WTC11 (cell line): ENCODE measurements around the gene AP1G1. TPM values are rescaled to one million over a fixed set of nuclear protein-coding genes. Genes with fewer than 3 reads are reported as not detected.
"Not testable (repeated sequence)": the region's sequence is repeated elsewhere in the genome, so short reads cannot be mapped to it uniquely, and the experiment has no call there.

Experiments used
- ATAC-seq: fragments of 200-7000 bp; cut with Tn5 transposase; 2 replicates; pipeline ENCODE4 v1.10.0; 2021; ENCODE audit warnings: mild to moderate bottlenecking, moderate library complexity
- CTCF ChIA-PET: fragments of 300-600 bp; sonication (Branson Sonifier 250); formaldehyde crosslinking; loops from one replicate; lab custom pipeline; 2021; ENCODE audit warnings: antibody characterized with exemption; lab: Charles Lee
- POLR2A ChIA-PET: fragments of 350-600 bp; sonication (Branson Sonifier 250); formaldehyde crosslinking; loops from one replicate; lab custom pipeline; 2021; ENCODE audit warnings: antibody characterized with exemption; lab: Charles Lee
- DNase-seq: peaks from one replicate; pipeline ENCODE4 v3.0.0; 2021; ENCODE audit warnings: low spot score
- H3K27ac Mint-ChIP-seq: 2 replicates; pipeline ENCODE4 v1.8.0; 2021; ENCODE audit warnings: mixed read lengths
- H3K27me3 Mint-ChIP-seq: 2 replicates; pipeline ENCODE4 v1.8.0; 2021; ENCODE audit warnings: low read depth, mild to moderate bottlenecking, moderate library complexity, mixed read lengths
- H3K36me3 Mint-ChIP-seq: 2 replicates; pipeline ENCODE4 v1.8.0; 2021; ENCODE audit warnings: mixed read lengths
- H3K4me1 Mint-ChIP-seq: 2 replicates; pipeline ENCODE4 v1.8.0; 2022; ENCODE audit warnings: mixed read lengths
- H3K4me3 Mint-ChIP-seq: 2 replicates; pipeline ENCODE4 v1.8.0; 2021; ENCODE audit warnings: mild to moderate bottlenecking, moderate library complexity, mixed read lengths
- H3K9me3 Mint-ChIP-seq: 2 replicates; pipeline ENCODE4 v1.8.0; 2021; ENCODE audit warnings: mixed read lengths
- ATF1 ChIP-seq: sonication (generic); formaldehyde crosslinking; IDR thresholded peaks from 2 replicates; pipeline ENCODE4 v1.8.1; 2023; ENCODE audit warnings: mild to moderate bottlenecking, moderate library complexity, missing genetic modification reagents
- CBFB ChIP-seq: sonication (generic); formaldehyde crosslinking; IDR thresholded peaks from 2 replicates; pipeline ENCODE4 v1.8.1; 2022; ENCODE audit warnings: mild to moderate bottlenecking, low read depth, missing genetic modification reagents
- ERG ChIP-seq: fragments of 250-450 bp; sonication (Bioruptor Pico); IDR thresholded peaks from 2 replicates; pipeline ENCODE4 v1.8.0; 2021; ENCODE audit warnings: mild to moderate bottlenecking
- FOXJ3 ChIP-seq: sonication (generic); formaldehyde crosslinking; IDR thresholded peaks from 2 replicates; pipeline ENCODE4 v1.9.0; 2021; ENCODE audit warnings: missing genetic modification reagents, mild to moderate bottlenecking, borderline replicate concordance
- GTF2I ChIP-seq: fragments of 250-450 bp; sonication (Bioruptor Pico); conservative IDR thresholded peaks from 2 replicates; pipeline ENCODE4 v1.4.0; 2021; ENCODE audit warnings: mild to moderate bottlenecking
- KAT7 ChIP-seq: sonication (generic); formaldehyde crosslinking; IDR thresholded peaks from 2 replicates; pipeline ENCODE4 v1.8.1; 2023; ENCODE audit warnings: missing genetic modification reagents, mild to moderate bottlenecking, borderline replicate concordance
- NFATC4 ChIP-seq: fragments of 250-450 bp; sonication (Bioruptor Pico); IDR thresholded peaks from 2 replicates; pipeline ENCODE4 v1.9.0; 2021; ENCODE audit warnings: mild to moderate bottlenecking
- NFE2L1 ChIP-seq: sonication (generic); formaldehyde crosslinking; IDR thresholded peaks from 2 replicates; pipeline ENCODE4 v1.8.1; 2023; ENCODE audit warnings: missing genetic modification reagents
- NR1H2 ChIP-seq: sonication (generic); formaldehyde crosslinking; IDR thresholded peaks from 2 replicates; pipeline ENCODE4 v1.9.0; 2021; ENCODE audit warnings: mild to moderate bottlenecking, moderate library complexity, missing genetic modification reagents
- RELA ChIP-seq: sonication (generic); formaldehyde crosslinking; IDR thresholded peaks from 2 replicates; pipeline ENCODE4 v1.8.1; 2022; ENCODE audit warnings: missing genetic modification reagents, mild to moderate bottlenecking, borderline replicate concordance
- SP1 ChIP-seq: sonication (generic); formaldehyde crosslinking; conservative IDR thresholded peaks from 2 replicates; pipeline ENCODE4 v1.8.1; 2022; ENCODE audit warnings: missing genetic modification reagents
- ZNF263 ChIP-seq: sonication (generic); formaldehyde crosslinking; IDR thresholded peaks from 2 replicates; pipeline ENCODE4 v1.8.1; 2022; ENCODE audit warnings: low read depth, mild to moderate bottlenecking, moderate library complexity, missing genetic modification reagents
- ZNF317 ChIP-seq: sonication (generic); formaldehyde crosslinking; IDR thresholded peaks from 2 replicates; pipeline ENCODE4 v1.8.1; 2023; ENCODE audit warnings: low read depth, mild to moderate bottlenecking, moderate library complexity, missing genetic modification reagents, borderline replicate concordance
- ZNF423 ChIP-seq: fragments of 250-450 bp; sonication (Bioruptor Pico); IDR thresholded peaks from 2 replicates; pipeline ENCODE4 v2.1.2; 2022; ENCODE audit warnings: mild to moderate bottlenecking, moderate library complexity
- total RNA-seq: library from RNA; stranded (reverse); gene quantifications from 3 replicates; pipeline ENCODE4 v1.2.3, GENCODE V29; 2021
- TF ChIP-seq, protein P1 (sequence below): fragments of 250-450 bp; sonication (Bioruptor Pico); IDR thresholded peaks from 2 replicates; pipeline ENCODE4 v1.9.0; 2021; ENCODE audit warnings: mild to moderate bottlenecking
- TF ChIP-seq, protein P2 (sequence below): sonication (generic); formaldehyde crosslinking; IDR thresholded peaks from 2 replicates; pipeline ENCODE4 v1.8.0; 2023; ENCODE audit warnings: missing genetic modification reagents
- TF ChIP-seq, protein P3 (sequence below): fragments of 250-450 bp; sonication (Bioruptor Pico); conservative IDR thresholded peaks from 2 replicates; pipeline ENCODE4 v1.9.0; 2021; ENCODE audit warnings: mild to moderate bottlenecking

Gene AP1G1
- total RNA-seq, 1 experiment from 2014 or later: 72.4 TPM

- TF ChIP-seq, protein P1, sequence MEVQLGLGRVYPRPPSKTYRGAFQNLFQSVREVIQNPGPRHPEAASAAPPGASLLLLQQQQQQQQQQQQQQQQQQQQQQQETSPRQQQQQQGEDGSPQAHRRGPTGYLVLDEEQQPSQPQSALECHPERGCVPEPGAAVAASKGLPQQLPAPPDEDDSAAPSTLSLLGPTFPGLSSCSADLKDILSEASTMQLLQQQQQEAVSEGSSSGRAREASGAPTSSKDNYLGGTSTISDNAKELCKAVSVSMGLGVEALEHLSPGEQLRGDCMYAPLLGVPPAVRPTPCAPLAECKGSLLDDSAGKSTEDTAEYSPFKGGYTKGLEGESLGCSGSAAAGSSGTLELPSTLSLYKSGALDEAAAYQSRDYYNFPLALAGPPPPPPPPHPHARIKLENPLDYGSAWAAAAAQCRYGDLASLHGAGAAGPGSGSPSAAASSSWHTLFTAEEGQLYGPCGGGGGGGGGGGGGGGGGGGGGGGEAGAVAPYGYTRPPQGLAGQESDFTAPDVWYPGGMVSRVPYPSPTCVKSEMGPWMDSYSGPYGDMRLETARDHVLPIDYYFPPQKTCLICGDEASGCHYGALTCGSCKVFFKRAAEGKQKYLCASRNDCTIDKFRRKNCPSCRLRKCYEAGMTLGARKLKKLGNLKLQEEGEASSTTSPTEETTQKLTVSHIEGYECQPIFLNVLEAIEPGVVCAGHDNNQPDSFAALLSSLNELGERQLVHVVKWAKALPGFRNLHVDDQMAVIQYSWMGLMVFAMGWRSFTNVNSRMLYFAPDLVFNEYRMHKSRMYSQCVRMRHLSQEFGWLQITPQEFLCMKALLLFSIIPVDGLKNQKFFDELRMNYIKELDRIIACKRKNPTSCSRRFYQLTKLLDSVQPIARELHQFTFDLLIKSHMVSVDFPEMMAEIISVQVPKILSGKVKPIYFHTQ (CRISPR knock-in tag): no peak
- TF ChIP-seq NFE2L1 (CRISPR knock-in tag) (no peak), ZNF423 (CRISPR knock-in tag) (no peak), GTF2I (CRISPR knock-in tag) (no peak), NFATC4 (CRISPR knock-in tag) (no peak), RELA (CRISPR knock-in tag) (no peak), ZNF263 (no peak), NR1H2 (CRISPR knock-in tag) (no peak), ZNF317 (CRISPR knock-in tag) (no peak), SP1 (CRISPR knock-in tag) (no peak)
- TF ChIP-seq, protein P2, sequence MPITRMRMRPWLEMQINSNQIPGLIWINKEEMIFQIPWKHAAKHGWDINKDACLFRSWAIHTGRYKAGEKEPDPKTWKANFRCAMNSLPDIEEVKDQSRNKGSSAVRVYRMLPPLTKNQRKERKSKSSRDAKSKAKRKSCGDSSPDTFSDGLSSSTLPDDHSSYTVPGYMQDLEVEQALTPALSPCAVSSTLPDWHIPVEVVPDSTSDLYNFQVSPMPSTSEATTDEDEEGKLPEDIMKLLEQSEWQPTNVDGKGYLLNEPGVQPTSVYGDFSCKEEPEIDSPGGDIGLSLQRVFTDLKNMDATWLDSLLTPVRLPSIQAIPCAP (CRISPR knock-in tag): no peak
- TF ChIP-seq, protein P3, sequence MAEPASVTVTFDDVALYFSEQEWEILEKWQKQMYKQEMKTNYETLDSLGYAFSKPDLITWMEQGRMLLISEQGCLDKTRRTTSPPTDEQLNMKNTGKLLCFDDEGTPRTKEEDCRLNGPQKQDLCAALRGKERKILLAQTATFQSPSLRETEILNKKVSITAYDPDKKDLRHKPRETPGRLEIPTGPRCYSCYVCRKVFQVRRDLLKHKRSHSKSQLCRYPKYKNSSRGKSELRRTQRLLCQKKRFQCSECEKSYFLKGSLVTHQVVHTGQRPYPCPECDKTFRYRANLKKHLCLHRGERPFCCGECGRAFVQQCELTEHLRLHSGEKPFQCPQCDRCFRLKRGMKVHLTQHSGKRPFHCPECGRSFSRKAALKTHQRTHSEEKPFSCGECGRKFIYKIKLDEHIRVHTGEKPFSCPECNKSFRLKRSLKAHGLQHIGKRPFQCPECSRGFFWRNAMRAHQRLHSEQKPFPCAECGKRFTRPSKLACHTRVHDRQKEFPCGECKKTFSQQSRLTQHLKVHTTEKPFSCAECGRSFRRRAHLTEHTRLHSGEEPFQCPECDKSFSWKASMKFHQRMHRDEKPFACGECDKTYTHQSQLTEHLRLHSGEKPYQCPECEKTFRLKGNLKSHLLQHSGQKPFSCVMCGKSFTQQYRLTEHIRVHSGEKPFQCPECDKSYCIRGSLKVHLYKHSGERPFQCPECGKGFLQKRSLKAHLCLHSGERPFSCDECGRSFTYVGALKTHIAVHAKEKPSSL (CRISPR knock-in tag): no peak
Observed at GRCh38 chr16:71834291-71834690, 25.7 kb upstream of the AP1G1 start (continued).

- H3K27me3 Mint-ChIP-seq: peaks cover 14% of the 10 kb centered on the region
- H3K4me1 Mint-ChIP-seq, H3K36me3 Mint-ChIP-seq, H3K9me3 Mint-ChIP-seq, DNase-seq, ATAC-seq, CTCF ChIA-PET, H3K27ac Mint-ChIP-seq, H3K4me3 Mint-ChIP-seq: not testable (repeated sequence)
- POLR2A ChIA-PET: interaction anchor here (0.6 kb wide), 1 partner anchor 732 kb away, joined by 5 read pairs; no protein-coding TSS in a partner anchor
Observed at GRCh38 chr16:71832112-71832511, 23.5 kb upstream of the AP1G1 start.

DNA sequence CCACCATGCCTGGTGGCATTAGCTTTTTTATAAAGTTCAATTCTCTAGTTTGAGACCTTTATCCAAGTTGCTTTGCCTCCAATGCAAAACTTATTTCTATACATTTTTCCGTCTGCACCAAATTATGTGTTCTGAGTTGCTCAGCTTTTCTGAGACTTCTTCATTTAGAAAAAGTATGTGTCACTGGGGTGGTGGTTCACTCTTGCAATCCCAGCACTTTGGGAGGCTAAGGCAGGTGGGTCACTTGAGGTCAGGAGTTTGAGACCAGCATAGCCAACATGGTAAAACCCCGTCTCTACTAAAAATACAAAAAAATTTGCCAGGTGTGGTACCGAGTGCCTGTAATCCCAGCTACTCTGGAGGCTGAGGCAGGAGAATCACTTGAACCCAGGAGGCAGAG is 23.1 kb upstream of the AP1G1 start:
- CTCF ChIA-PET, H3K9me3 Mint-ChIP-seq, ATAC-seq, H3K4me3 Mint-ChIP-seq, H3K36me3 Mint-ChIP-seq, H3K27ac Mint-ChIP-seq, H3K4me1 Mint-ChIP-seq, DNase-seq, POLR2A ChIA-PET: not testable (repeated sequence)
- peaks cover 14% of the 10 kb centered on the region for H3K27me3 Mint-ChIP-seq

DNA sequence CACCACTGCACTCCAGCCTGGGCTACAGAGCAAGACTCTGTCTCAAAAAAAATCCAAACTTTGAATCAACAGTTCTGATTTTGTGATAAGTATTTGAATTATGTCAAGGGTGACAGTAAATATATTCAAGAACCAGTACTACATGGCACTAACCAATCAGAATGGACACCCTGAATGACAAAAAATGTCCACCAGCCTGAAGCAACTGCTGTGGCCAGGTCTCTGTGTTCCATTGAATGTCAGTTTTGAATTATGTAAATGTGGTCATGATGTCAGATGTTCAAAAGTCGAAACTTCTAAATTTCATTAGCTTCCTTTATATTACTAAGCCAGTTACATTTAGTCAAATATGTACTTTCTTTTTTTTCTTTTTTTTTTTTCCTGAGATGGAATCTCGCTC is 21.7 kb upstream of the AP1G1 start:
- no peak for TF ChIP-seq ERG (CRISPR knock-in tag)
- no peak for TF ChIP-seq ATF1 (CRISPR knock-in tag)
- TF ChIP-seq KAT7 (CRISPR knock-in tag): no peak
- no peak for TF ChIP-seq FOXJ3
- no peak for TF ChIP-seq CBFB
- TF ChIP-seq, protein P1 (CRISPR knock-in tag): no peak
- no peak for TF ChIP-seq GTF2I (CRISPR knock-in tag)
- H3K27me3 Mint-ChIP-seq: peaks cover 14% of the 10 kb centered on the region
- H3K4me1 Mint-ChIP-seq: no peaks in the 10 kb centered on the region
- no peak overlapping the region for H3K27ac Mint-ChIP-seq
- no peak for DNase-seq
- no peaks in the 10 kb centered on the region for H3K36me3 Mint-ChIP-seq
- H3K9me3 Mint-ChIP-seq: no peaks in the 10 kb centered on the region; the same call in 1 of the 2 replicates
- POLR2A ChIA-PET: no interaction called here
- CTCF ChIA-PET: no interaction called here
- H3K4me3 Mint-ChIP-seq: no peak overlapping the region
- ATAC-seq: no peak
